ENCODE results near the gene GPR12. TPM values are rescaled to one million over a fixed set of nuclear protein-coding genes. Genes with fewer than 3 reads are reported as not detected.
A peak's percentile ranks its signal among the peaks of the same experiment; 100 is the strongest.

GPR12 gene
- polyA plus RNA-seq, 2 donors, result 0.01 to 0.04 TPM

GRCh38 chr13:26779321-26779720 lies 18.7 kb upstream of the GPR12 start:
- WGBS, 2 donors, result 77 to 78% methylated on average over 4 of the region's 4 CpGs
- Histone ChIP-seq H3K36me3 (ENCODE audit: control insufficient read depth in 2 of 2, insufficient read depth in 2 of 2, low read length in 1 of 2) (no peaks in the 10 kb centered on the region), H3K27ac (ENCODE audit: low read depth in 2 of 2, low read length in 1 of 2) (no peak overlapping the region), H3K27me3 (ENCODE audit: control insufficient read depth in 1 of 2, insufficient read depth in 2 of 2, low read length in 2 of 2) (no peaks in the 10 kb centered on the region), H3K4me3 (ENCODE audit: low read depth in 1 of 2, low read length in 2 of 2) (no peak overlapping the region), H3K4me1 (ENCODE audit: control insufficient read depth in 2 of 2, insufficient read depth in 2 of 2, low read length in 1 of 2) (no peaks in the 10 kb centered on the region), H3K9me3 (ENCODE audit: control insufficient read depth in 2 of 2, insufficient read depth in 1 of 2, low read depth in 1 of 2, low read length in 1 of 2) (no peaks in the 10 kb centered on the region)

- Histone ChIP-seq H3K4me3 (ENCODE audit: low read depth in 1 of 2, low read length in 2 of 2) (no peak overlapping the region), H3K27ac (ENCODE audit: low read depth in 2 of 2, low read length in 1 of 2) (no peak overlapping the region), H3K9me3 (ENCODE audit: control insufficient read depth in 2 of 2, insufficient read depth in 1 of 2, low read depth in 1 of 2, low read length in 1 of 2) (no peaks in the 10 kb centered on the region), H3K36me3 (ENCODE audit: control insufficient read depth in 2 of 2, insufficient read depth in 2 of 2, low read length in 1 of 2) (no peaks in the 10 kb centered on the region), H3K27me3 (ENCODE audit: control insufficient read depth in 1 of 2, insufficient read depth in 2 of 2, low read length in 2 of 2) (no peaks in the 10 kb centered on the region), H3K4me1 (ENCODE audit: control insufficient read depth in 2 of 2, insufficient read depth in 2 of 2, low read length in 1 of 2) (no peaks in the 10 kb centered on the region)
- 75 to 78% methylated on average over 5 of the region's 5 CpGs for WGBS, 2 donors
These were observed 11.9 kb upstream of the GPR12 start for GRCh38 chr13:26772531-26772930.

- Histone ChIP-seq H3K9me3 (ENCODE audit: control insufficient read depth in 2 of 2, insufficient read depth in 1 of 2, low read depth in 1 of 2, low read length in 1 of 2) (no peaks in the 10 kb centered on the region), H3K27me3 (ENCODE audit: control insufficient read depth in 1 of 2, insufficient read depth in 2 of 2, low read length in 2 of 2) (no peaks in the 10 kb centered on the region), H3K27ac (ENCODE audit: low read depth in 2 of 2, low read length in 1 of 2) (no peak overlapping the region), H3K4me1 (ENCODE audit: control insufficient read depth in 2 of 2, insufficient read depth in 2 of 2, low read length in 1 of 2) (no peaks in the 10 kb centered on the region), H3K36me3 (ENCODE audit: control insufficient read depth in 2 of 2, insufficient read depth in 2 of 2, low read length in 1 of 2) (no peaks in the 10 kb centered on the region), H3K4me3 (ENCODE audit: low read depth in 1 of 2, low read length in 2 of 2) (no peak overlapping the region)
- WGBS, 2 donors, result 76 to 81% methylated on average over 12 of the region's 12 CpGs
These were observed 11.2 kb upstream of the GPR12 start for GRCh38 chr13:26771796-26772195.

GRCh38 chr13:26762745-26763345 lies 2.3 kb upstream of the GPR12 start:
- H3K27me3 ChIP-seq (ENCODE audit: control insufficient read depth in 1 of 2, insufficient read depth in 2 of 2, low read length in 2 of 2), result peaks cover 14 to 17% of the 10 kb centered on the region in 2 donors

GRCh38 chr13:26760832-26761582 lies 421 bp upstream of the GPR12 start:
- Histone ChIP-seq H3K4me3 (ENCODE audit: low read depth in 1 of 2, low read length in 2 of 2) (peak overlapping the region in 1 of 2 donors; percentile 47), H3K9me3 (ENCODE audit: control insufficient read depth in 2 of 2, insufficient read depth in 1 of 2, low read depth in 1 of 2, low read length in 1 of 2) (peaks cover 0 to 3% of the 10 kb centered on the region in 2 donors), H3K27ac (ENCODE audit: low read depth in 2 of 2, low read length in 1 of 2) (no peak overlapping the region), H3K27me3 (ENCODE audit: control insufficient read depth in 1 of 2, insufficient read depth in 2 of 2, low read length in 2 of 2) (peaks cover 14 to 17% of the 10 kb centered on the region in 2 donors), H3K4me1 (ENCODE audit: control insufficient read depth in 2 of 2, insufficient read depth in 2 of 2, low read length in 1 of 2) (peaks cover 3 to 4% of the 10 kb centered on the region in 2 donors), H3K36me3 (ENCODE audit: control insufficient read depth in 2 of 2, insufficient read depth in 2 of 2, low read length in 1 of 2) (no peaks in the 10 kb centered on the region)
- 7 to 8% methylated on average over 33 to 41 of the region's 41 CpGs for WGBS, 2 donors

More at GRCh38 chr13:26762745-26763345, 2.3 kb upstream of the GPR12 start:
- Histone ChIP-seq H3K9me3 (ENCODE audit: control insufficient read depth in 2 of 2, insufficient read depth in 1 of 2, low read depth in 1 of 2, low read length in 1 of 2) (peaks cover 0 to 3% of the 10 kb centered on the region in 2 donors), H3K36me3 (ENCODE audit: control insufficient read depth in 2 of 2, insufficient read depth in 2 of 2, low read length in 1 of 2) (no peaks in the 10 kb centered on the region), H3K27ac (ENCODE audit: low read depth in 2 of 2, low read length in 1 of 2) (no peak overlapping the region), H3K4me3 (ENCODE audit: low read depth in 1 of 2, low read length in 2 of 2) (no peak overlapping the region), H3K4me1 (ENCODE audit: control insufficient read depth in 2 of 2, insufficient read depth in 2 of 2, low read length in 1 of 2) (peaks cover 3 to 4% of the 10 kb centered on the region in 2 donors)
- 32 to 44% methylated on average over 4 of the region's 4 CpGs for whole genome bisulfite sequencing, 2 donors

GRCh38 chr13:26759249-26759906 lies 1.2 kb downstream of the GPR12 start:
- Histone ChIP-seq H3K4me3 (ENCODE audit: low read depth in 1 of 2, low read length in 2 of 2) (peak overlapping the region in 1 of 2 donors; percentile 47), H3K9me3 (ENCODE audit: control insufficient read depth in 2 of 2, insufficient read depth in 1 of 2, low read depth in 1 of 2, low read length in 1 of 2) (peaks cover 0 to 3% of the 10 kb centered on the region in 2 donors), H3K27ac (ENCODE audit: low read depth in 2 of 2, low read length in 1 of 2) (no peak overlapping the region), H3K4me1 (ENCODE audit: control insufficient read depth in 2 of 2, insufficient read depth in 2 of 2, low read length in 1 of 2) (peaks cover 3 to 4% of the 10 kb centered on the region in 2 donors), H3K36me3 (ENCODE audit: control insufficient read depth in 2 of 2, insufficient read depth in 2 of 2, low read length in 1 of 2) (no peaks in the 10 kb centered on the region), H3K27me3 (ENCODE audit: control insufficient read depth in 1 of 2, insufficient read depth in 2 of 2, low read length in 2 of 2) (peaks cover 14 to 17% of the 10 kb centered on the region in 2 donors)
- 57 to 60% methylated on average over 27 of the region's 27 CpGs for WGBS, 2 donors

GRCh38 chr13:26758496-26759157 lies 2.0 kb downstream of the GPR12 start:
- H3K36me3 ChIP-seq (ENCODE audit: control insufficient read depth in 2 of 2, insufficient read depth in 2 of 2, low read length in 1 of 2), result no peaks in the 10 kb centered on the region
- H3K4me3 ChIP-seq (ENCODE audit: low read depth in 1 of 2, low read length in 2 of 2), result no peak overlapping the region
- H3K27me3 ChIP-seq (ENCODE audit: control insufficient read depth in 1 of 2, insufficient read depth in 2 of 2, low read length in 2 of 2), result peaks cover 14 to 17% of the 10 kb centered on the region in 2 donors
- H3K4me1 ChIP-seq (ENCODE audit: control insufficient read depth in 2 of 2, insufficient read depth in 2 of 2, low read length in 1 of 2), result peaks cover 3 to 4% of the 10 kb centered on the region in 2 donors
- WGBS, 2 donors, result 79 to 82% methylated on average over 18 of the region's 18 CpGs
- H3K9me3 ChIP-seq (ENCODE audit: control insufficient read depth in 2 of 2, insufficient read depth in 1 of 2, low read depth in 1 of 2, low read length in 1 of 2), result peaks cover 0 to 3% of the 10 kb centered on the region in 2 donors
- H3K27ac ChIP-seq (ENCODE audit: low read depth in 2 of 2, low read length in 1 of 2), result no peak overlapping the region

GRCh38 chr13:26756961-26757360 lies 3.6 kb downstream of the GPR12 start:
- H3K4me3 ChIP-seq (ENCODE audit: low read depth in 1 of 2, low read length in 2 of 2), result no peak overlapping the region
- H3K4me1 ChIP-seq (ENCODE audit: control insufficient read depth in 2 of 2, insufficient read depth in 2 of 2, low read length in 1 of 2), result peaks cover 3 to 4% of the 10 kb centered on the region in 2 donors
- peaks cover 12 to 17% of the 10 kb centered on the region in 2 donors for H3K27me3 ChIP-seq (ENCODE audit: control insufficient read depth in 1 of 2, insufficient read depth in 2 of 2, low read length in 2 of 2)
- peaks cover 0 to 3% of the 10 kb centered on the region in 2 donors for H3K9me3 ChIP-seq (ENCODE audit: control insufficient read depth in 2 of 2, insufficient read depth in 1 of 2, low read depth in 1 of 2, low read length in 1 of 2)
- 44 to 47% methylated on average over 3 of the region's 3 CpGs for WGBS, 2 donors
- H3K36me3 ChIP-seq (ENCODE audit: control insufficient read depth in 2 of 2, insufficient read depth in 2 of 2, low read length in 1 of 2), result no peaks in the 10 kb centered on the region
- no peak overlapping the region for H3K27ac ChIP-seq (ENCODE audit: low read depth in 2 of 2, low read length in 1 of 2)

- Histone ChIP-seq H3K27ac (ENCODE audit: low read depth in 2 of 2, low read length in 1 of 2) (no peak overlapping the region), H3K9me3 (ENCODE audit: control insufficient read depth in 2 of 2, insufficient read depth in 1 of 2, low read depth in 1 of 2, low read length in 1 of 2) (no peaks in the 10 kb centered on the region), H3K4me1 (ENCODE audit: control insufficient read depth in 2 of 2, insufficient read depth in 2 of 2, low read length in 1 of 2) (no peaks in the 10 kb centered on the region), H3K36me3 (ENCODE audit: control insufficient read depth in 2 of 2, insufficient read depth in 2 of 2, low read length in 1 of 2) (no peaks in the 10 kb centered on the region), H3K4me3 (ENCODE audit: low read depth in 1 of 2, low read length in 2 of 2) (no peak overlapping the region), H3K27me3 (ENCODE audit: control insufficient read depth in 1 of 2, insufficient read depth in 2 of 2, low read length in 2 of 2) (no peaks in the 10 kb centered on the region)
- 71 to 72% methylated on average over 2 of the region's 2 CpGs for WGBS, 2 donors
These were observed 7.9 kb downstream of the GPR12 start for GRCh38 chr13:26752671-26753070.

Data from esophagus (tissue), 2 donors.